Thoracic aorta (tissue), 2 donors: ENCODE measurements around the gene CDCA4. TPM values are rescaled to one million over a fixed set of nuclear protein-coding genes. Genes with fewer than 3 reads are reported as not detected.
A peak's percentile ranks its signal among the peaks of the same experiment; 100 is the strongest.

Experiments
- ATAC-seq: fragments of 150-250 bp; one replicate; pipeline ENCODE4 v1.8.0; 2017; ENCODE audit warnings: low read depth; ENCODE audit not compliant: insufficient number of reproducible peaks, low FRiP score
- DNase-seq: peaks from one replicate; pipeline ENCODE4 v3.0.0-alpha.2; 2020; ENCODE audit warnings: low spot score
- H3K27ac ChIP-seq, 2 donors: fragments of 200-600 bp; sonication (generic); 1 replicate in 1 of 2; 2 replicates in 1 of 2; pipeline ENCODE4 v1.5.1; 2016; ENCODE audit warnings: mild to moderate bottlenecking in 2 of 2, moderate library complexity in 2 of 2
- H3K27me3 ChIP-seq: fragments of 200-600 bp; sonication (generic); replicated peaks from 2 replicates; pipeline ENCODE4 v1.6.0; 2016; ENCODE audit warnings: mild to moderate bottlenecking; ENCODE audit not compliant: insufficient read depth
- H3K36me3 ChIP-seq: fragments of 200-600 bp; sonication (generic); one replicate; pipeline ENCODE4 v1.5.1; 2016
- H3K4me1 ChIP-seq, 2 donors: fragments of 200-600 bp; sonication (generic); 1 replicate in 1 of 2; 2 replicates in 1 of 2; pipeline versions ENCODE4 v1.5.1 to v1.6.0; 2016; ENCODE audit warnings: low read depth in 2 of 2, mild to moderate bottlenecking in 1 of 2; ENCODE audit not compliant: control insufficient read depth in 1 of 2
- H3K4me3 ChIP-seq: fragments of 200-600 bp; sonication (generic); 2 replicates; pipeline ENCODE4 v1.5.1; 2016; ENCODE audit warnings: mild to moderate bottlenecking
- H3K9me3 ChIP-seq: fragments of 200-600 bp; sonication (generic); 2 replicates; pipeline ENCODE4 v1.5.1; 2016
- total RNA-seq, 2 donors: library from RNA; depleted of rRNA; stranded (reverse); fragments of >200 nt; gene quantifications; one replicate each; pipeline versions ENCODE4 v1.1.0 to v1.2.3, GENCODE V29; 2016
- TF ChIP-seq, protein P1 (sequence below): fragments of 200-600 bp; sonication (generic); IDR thresholded peaks from one replicate; pipeline ENCODE4 v1.5.1; 2019; ENCODE audit warnings: antibody characterized with exemption

The CDCA4 gene
- total RNA-seq, 2 donors from 2014 or later = 1.6 to 6.5 TPM

DNA sequence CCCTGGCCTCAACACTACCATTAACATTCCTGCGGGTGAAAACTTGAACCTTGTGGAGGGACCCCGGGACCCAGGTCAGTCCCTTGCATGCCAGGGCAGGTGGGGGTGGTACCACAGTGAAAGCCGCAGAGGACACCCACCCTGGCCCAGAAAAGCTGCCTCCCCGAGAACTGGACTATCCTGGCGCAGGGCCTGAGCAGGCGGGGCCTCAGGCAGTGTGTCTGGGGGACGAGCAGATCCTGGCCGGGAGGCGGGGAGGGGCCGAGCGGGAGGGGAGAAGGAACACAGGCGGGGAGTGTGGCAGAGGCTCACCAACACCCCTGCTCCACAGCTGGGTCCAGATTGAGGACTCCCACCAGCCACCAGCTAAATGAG is 52.7 kb downstream of the CDCA4 start:
- peaks cover 16 to 50% of the 10 kb centered on the region in 2 donors for H3K4me1 ChIP-seq
- H3K27ac ChIP-seq = peak overlapping the region; percentile 70 to 94
- ATAC-seq = no peak
- H3K27me3 ChIP-seq = no peaks in the 10 kb centered on the region
- DNase-seq = no peak
- TF ChIP-seq, protein P1, sequence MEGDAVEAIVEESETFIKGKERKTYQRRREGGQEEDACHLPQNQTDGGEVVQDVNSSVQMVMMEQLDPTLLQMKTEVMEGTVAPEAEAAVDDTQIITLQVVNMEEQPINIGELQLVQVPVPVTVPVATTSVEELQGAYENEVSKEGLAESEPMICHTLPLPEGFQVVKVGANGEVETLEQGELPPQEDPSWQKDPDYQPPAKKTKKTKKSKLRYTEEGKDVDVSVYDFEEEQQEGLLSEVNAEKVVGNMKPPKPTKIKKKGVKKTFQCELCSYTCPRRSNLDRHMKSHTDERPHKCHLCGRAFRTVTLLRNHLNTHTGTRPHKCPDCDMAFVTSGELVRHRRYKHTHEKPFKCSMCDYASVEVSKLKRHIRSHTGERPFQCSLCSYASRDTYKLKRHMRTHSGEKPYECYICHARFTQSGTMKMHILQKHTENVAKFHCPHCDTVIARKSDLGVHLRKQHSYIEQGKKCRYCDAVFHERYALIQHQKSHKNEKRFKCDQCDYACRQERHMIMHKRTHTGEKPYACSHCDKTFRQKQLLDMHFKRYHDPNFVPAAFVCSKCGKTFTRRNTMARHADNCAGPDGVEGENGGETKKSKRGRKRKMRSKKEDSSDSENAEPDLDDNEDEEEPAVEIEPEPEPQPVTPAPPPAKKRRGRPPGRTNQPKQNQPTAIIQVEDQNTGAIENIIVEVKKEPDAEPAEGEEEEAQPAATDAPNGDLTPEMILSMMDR = no peak
- peak overlapping the region; percentile 54 for H3K4me3 ChIP-seq
- H3K9me3 ChIP-seq = no peaks in the 10 kb centered on the region
- no peaks in the 10 kb centered on the region for H3K36me3 ChIP-seq

GRCh38 chr14:104967386-104968152 is 53.3 kb downstream of the CDCA4 start:
- H3K27me3 ChIP-seq = no peaks in the 10 kb centered on the region
- peak overlapping the region; percentile 70 to 94 for H3K27ac ChIP-seq
- H3K9me3 ChIP-seq = no peaks in the 10 kb centered on the region
- no peaks in the 10 kb centered on the region for H3K36me3 ChIP-seq
- no peak for DNase-seq
- H3K4me3 ChIP-seq = peak overlapping the region; percentile 54
- peak; percentile 45 for ATAC-seq
- TF ChIP-seq, protein P1 = no peak
- H3K4me1 ChIP-seq = peaks cover 11 to 44% of the 10 kb centered on the region in 2 donors

GRCh38 chr14:104966981-104967385 is 53.9 kb downstream of the CDCA4 start:
- no peaks in the 10 kb centered on the region for H3K36me3 ChIP-seq
- H3K27ac ChIP-seq = peak overlapping the region; percentile 70 to 94
- H3K9me3 ChIP-seq = no peaks in the 10 kb centered on the region
- no peaks in the 10 kb centered on the region for H3K27me3 ChIP-seq
- no peak for ATAC-seq
- H3K4me3 ChIP-seq = peak overlapping the region; percentile 54
- no peak for DNase-seq
- TF ChIP-seq, protein P1 = no peak
- H3K4me1 ChIP-seq = peaks cover 9 to 39% of the 10 kb centered on the region in 2 donors

DNA sequence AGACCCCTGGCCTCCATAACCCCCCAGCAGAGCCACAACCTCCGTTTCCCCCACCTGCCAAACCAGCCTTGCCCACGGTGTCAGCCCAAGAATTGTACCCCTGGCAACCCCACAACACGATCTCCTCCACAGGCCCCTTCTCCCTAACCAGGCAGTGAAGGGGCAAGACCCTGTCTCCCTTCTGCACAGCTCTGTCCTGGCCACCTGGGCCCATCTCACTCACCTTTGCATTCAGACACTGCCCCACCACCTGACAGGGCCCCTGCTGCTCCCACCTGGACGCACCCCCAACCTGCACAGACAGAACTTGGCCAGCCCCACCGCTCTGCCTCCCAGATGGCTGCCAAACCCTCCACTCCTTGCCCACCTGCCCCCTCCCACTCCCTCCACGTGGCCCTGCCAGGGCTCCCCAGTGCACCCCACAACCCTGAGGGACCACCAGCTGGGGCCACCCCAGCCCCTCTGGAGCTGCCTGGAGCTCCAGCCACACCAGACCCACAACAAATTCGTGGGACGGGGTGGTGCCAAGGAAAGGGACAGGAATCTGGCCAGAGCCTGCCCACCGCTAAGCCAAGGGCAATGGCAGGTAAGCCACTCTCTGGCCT is 54.5 kb downstream of the CDCA4 start:
- no peaks in the 10 kb centered on the region for H3K36me3 ChIP-seq
- TF ChIP-seq, protein P1 = no peak
- peak overlapping the region; percentile 70 to 94 for H3K27ac ChIP-seq
- H3K9me3 ChIP-seq = no peaks in the 10 kb centered on the region
- DNase-seq = no peak
- no peak for ATAC-seq
- no peak overlapping the region for H3K4me3 ChIP-seq
- no peaks in the 10 kb centered on the region for H3K27me3 ChIP-seq
- H3K4me1 ChIP-seq = peaks cover 9 to 34% of the 10 kb centered on the region in 2 donors

- Histone ChIP-seq H3K36me3 (no peaks in the 10 kb centered on the region), H3K9me3 (no peaks in the 10 kb centered on the region), H3K4me3 (no peak overlapping the region), H3K27ac (no peak overlapping the region), H3K4me1 (peaks cover 7 to 31% of the 10 kb centered on the region in 2 donors), H3K27me3 (no peaks in the 10 kb centered on the region)
- DNase-seq (no peak), ATAC-seq (no peak)
- TF ChIP-seq, protein P1 = no peak
These were observed 55.2 kb downstream of the CDCA4 start for GRCh38 chr14:104965561-104966231.
